ENCODE results near the gene TANC1. TPM values are rescaled to one million over a fixed set of nuclear protein-coding genes. Genes with fewer than 3 reads are reported as not detected.
A peak's percentile ranks its signal among the peaks of the same experiment; 100 is the strongest.

The TANC1 gene
- total RNA-seq, 6 donors from 2014 or later: 41.6 to 101 (median 75.5) TPM

DNA sequence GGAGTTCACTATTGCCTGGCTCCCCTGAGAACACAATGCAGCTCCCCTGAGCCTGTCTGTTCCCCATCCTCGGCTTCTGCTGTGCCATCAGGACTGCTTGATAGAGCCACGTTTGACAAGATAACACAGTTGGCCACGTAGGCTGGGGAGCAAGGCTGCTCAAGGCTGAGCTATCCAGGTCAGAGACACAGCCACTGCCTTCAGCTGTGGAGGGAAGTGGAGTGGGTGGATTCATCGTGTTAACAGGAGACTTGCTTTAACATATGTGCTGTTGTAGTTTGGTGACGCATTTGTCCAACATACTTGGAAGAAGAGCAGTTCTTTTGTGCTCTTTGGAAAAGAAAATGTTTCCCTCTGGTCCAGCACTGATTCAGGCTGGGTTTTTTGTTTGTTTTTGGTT is 249.2 kb downstream of the TANC1 start:
- Histone ChIP-seq H3K27ac (no peak overlapping the region), H3K36me3 (peaks cover 2 to 82% (median 42%) of the 10 kb centered on the region in 4 donors), H3K27me3 (no peaks in the 10 kb centered on the region), H3K4me1 (no peaks in the 10 kb centered on the region), H3K4me3 (no peak overlapping the region), H3K9me3 (no peaks in the 10 kb centered on the region)
- DNase-seq (no peak), ATAC-seq (ENCODE audit: low FRiP score in 2 of 2) (no peak)
- no peak for TF ChIP-seq POLR2A (IDR thresholded peaks at IDR 0.05)
- TF ChIP-seq, protein P1, sequence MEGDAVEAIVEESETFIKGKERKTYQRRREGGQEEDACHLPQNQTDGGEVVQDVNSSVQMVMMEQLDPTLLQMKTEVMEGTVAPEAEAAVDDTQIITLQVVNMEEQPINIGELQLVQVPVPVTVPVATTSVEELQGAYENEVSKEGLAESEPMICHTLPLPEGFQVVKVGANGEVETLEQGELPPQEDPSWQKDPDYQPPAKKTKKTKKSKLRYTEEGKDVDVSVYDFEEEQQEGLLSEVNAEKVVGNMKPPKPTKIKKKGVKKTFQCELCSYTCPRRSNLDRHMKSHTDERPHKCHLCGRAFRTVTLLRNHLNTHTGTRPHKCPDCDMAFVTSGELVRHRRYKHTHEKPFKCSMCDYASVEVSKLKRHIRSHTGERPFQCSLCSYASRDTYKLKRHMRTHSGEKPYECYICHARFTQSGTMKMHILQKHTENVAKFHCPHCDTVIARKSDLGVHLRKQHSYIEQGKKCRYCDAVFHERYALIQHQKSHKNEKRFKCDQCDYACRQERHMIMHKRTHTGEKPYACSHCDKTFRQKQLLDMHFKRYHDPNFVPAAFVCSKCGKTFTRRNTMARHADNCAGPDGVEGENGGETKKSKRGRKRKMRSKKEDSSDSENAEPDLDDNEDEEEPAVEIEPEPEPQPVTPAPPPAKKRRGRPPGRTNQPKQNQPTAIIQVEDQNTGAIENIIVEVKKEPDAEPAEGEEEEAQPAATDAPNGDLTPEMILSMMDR (IDR thresholded peaks at IDR 0.05): no peak
- no peak for TF ChIP-seq POLR2AphosphoS5 (IDR thresholded peaks at IDR 0.05)
- TF ChIP-seq EP300 (IDR thresholded peaks at IDR 0.05): no peak
- 82 to 93% methylated on average over 2 to 5 of the region's 5 CpGs for WGBS, 2 donors

- no peak for DNase-seq
- Histone ChIP-seq H3K36me3 (peaks cover 2 to 82% (median 42%) of the 10 kb centered on the region in 4 donors), H3K27ac (no peak overlapping the region), H3K4me1 (no peaks in the 10 kb centered on the region), H3K9me3 (no peaks in the 10 kb centered on the region), H3K27me3 (no peaks in the 10 kb centered on the region), H3K4me3 (no peak overlapping the region)
- no peak for ATAC-seq (ENCODE audit: low FRiP score in 2 of 2)
- TF ChIP-seq POLR2AphosphoS5 (IDR thresholded peaks at IDR 0.05) (no peak), EP300 (IDR thresholded peaks at IDR 0.05) (no peak), POLR2A (IDR thresholded peaks at IDR 0.05) (no peak)
- TF ChIP-seq, protein P1 (IDR thresholded peaks at IDR 0.05): no peak
- WGBS, 2 donors: 91 to 92% methylated on average over 6 of the region's 6 CpGs
Measured at GRCh38 chr2:159218389-159218788, 249.9 kb downstream of the TANC1 start.

DNA sequence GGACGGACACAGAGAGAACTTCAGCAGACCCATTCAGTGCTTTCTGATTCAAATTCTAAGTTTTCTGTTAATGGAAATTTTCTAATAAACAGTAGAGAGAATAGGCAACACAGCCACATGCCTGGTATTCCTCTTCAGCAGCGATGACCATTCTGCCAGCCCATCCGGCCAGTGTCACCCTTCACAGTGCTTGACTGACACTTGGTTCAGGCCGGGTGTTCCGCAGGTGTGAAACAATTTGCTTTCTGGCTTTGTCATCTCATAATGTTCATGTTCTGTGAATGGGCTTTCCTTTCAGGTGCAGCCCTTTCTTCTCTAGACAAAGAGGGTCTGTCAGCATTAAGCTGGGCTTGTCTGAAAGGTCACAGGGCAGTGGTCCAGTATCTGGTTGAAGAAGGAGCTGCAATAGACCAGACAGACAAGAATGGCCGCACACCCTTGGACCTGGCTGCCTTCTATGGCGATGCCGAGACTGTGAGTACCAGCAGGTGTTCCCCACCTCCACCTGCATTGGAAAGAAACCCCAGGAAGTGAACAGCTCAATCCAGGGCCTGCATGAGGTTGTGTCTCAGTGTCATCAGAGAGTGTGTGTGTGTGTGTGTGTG is 251.1 kb downstream of the TANC1 start:
- Histone ChIP-seq H3K27ac (no peak overlapping the region), H3K4me1 (peaks cover 6 to 8% (median 7%) of the 10 kb centered on the region in 4 donors), H3K27me3 (no peaks in the 10 kb centered on the region), H3K9me3 (no peaks in the 10 kb centered on the region), H3K36me3 (peaks cover 2 to 87% (median 39%) of the 10 kb centered on the region in 4 donors), H3K4me3 (no peak overlapping the region)
- TF ChIP-seq POLR2AphosphoS5 (IDR thresholded peaks at IDR 0.05): no peak
- TF ChIP-seq, protein P1 (IDR thresholded peaks at IDR 0.05): no peak
- TF ChIP-seq POLR2A (IDR thresholded peaks at IDR 0.05): no peak
- no peak for TF ChIP-seq EP300 (IDR thresholded peaks at IDR 0.05)
- no peak for ATAC-seq (ENCODE audit: low FRiP score in 2 of 2)
- DNase-seq: no peak
- 97% methylated on average over 8 of the region's 8 CpGs for WGBS, 2 donors

- WGBS, 2 donors: 84 to 85% methylated on average over 13 to 17 of the region's 17 CpGs
Measured at GRCh38 chr2:159224061-159224813, 255.8 kb downstream of the TANC1 start.

More at GRCh38 chr2:159224061-159224813, 255.8 kb downstream of the TANC1 start:
- no peaks in the 10 kb centered on the region for H3K9me3 ChIP-seq
- H3K4me3 ChIP-seq: no peak overlapping the region
- DNase-seq: no peak
- ATAC-seq (ENCODE audit: low FRiP score in 2 of 2): no peak
- H3K27ac ChIP-seq: peak overlapping the region; percentile 45 to 78 (median 72)
- H3K27me3 ChIP-seq: no peaks in the 10 kb centered on the region
- TF ChIP-seq POLR2AphosphoS5 (IDR thresholded peaks at IDR 0.05) (no peak), EP300 (IDR thresholded peaks at IDR 0.05) (no peak), POLR2A (IDR thresholded peaks at IDR 0.05) (no peak)
- TF ChIP-seq, protein P1 (IDR thresholded peaks at IDR 0.05): no peak
- peaks cover 2 to 71% (median 17%) of the 10 kb centered on the region in 4 donors for H3K36me3 ChIP-seq
- H3K4me1 ChIP-seq: peaks cover 29 to 47% (median 36%) of the 10 kb centered on the region in 4 donors
